ENCODE measurements around the gene ANKRD23.

- TF ChIP-seq CTCF (IDR thresholded peaks at IDR 0.05; ENCODE audit: low read depth, low read length): no peak
- TF ChIP-seq EZH2phosphoT487 (IDR thresholded peaks at IDR 0.05; ENCODE audit: low read depth): no peak
Observed at GRCh38 chr2:96882230-96882629, 38.4 kb upstream of the ANKRD23 start.
